Chondrocyte (in vitro differentiated cells): ENCODE data around the gene DNAAF2. TPM values are rescaled to one million over a fixed set of nuclear protein-coding genes. Genes with fewer than 3 reads are reported as not detected.

Experiments
- DNase-seq: peaks from one replicate; pipeline ENCODE4 v3.0.0; 2021; ENCODE audit warnings: mixed read lengths, low spot score
- H3K27ac Mint-ChIP-seq: one replicate; pipeline ENCODE4 v1.8.0; 2021; ENCODE audit warnings: mild to moderate bottlenecking, moderate library complexity, mixed read lengths; ENCODE audit not compliant: unreplicated experiment
- H3K27me3 Mint-ChIP-seq: 2 replicates; pipeline ENCODE4 v1.8.0; 2021; ENCODE audit warnings: low read depth, mixed read lengths
- H3K36me3 Mint-ChIP-seq: 2 replicates; pipeline ENCODE4 v1.8.0; 2021; ENCODE audit warnings: low read depth, mixed read lengths
- H3K4me1 Mint-ChIP-seq: 2 replicates; pipeline ENCODE4 v1.8.0; 2021; ENCODE audit warnings: low read depth, mild to moderate bottlenecking, mixed read lengths
- H3K4me3 Mint-ChIP-seq: one replicate; pipeline ENCODE4 v1.8.0; 2021; ENCODE audit warnings: mild to moderate bottlenecking, moderate library complexity, mixed read lengths; ENCODE audit not compliant: unreplicated experiment
- H3K9me3 Mint-ChIP-seq: 2 replicates; pipeline ENCODE4 v1.8.0; 2021; ENCODE audit warnings: low read depth, mixed read lengths
- total RNA-seq: library from RNA; stranded (reverse); gene quantifications from 3 replicates; pipeline ENCODE4 v1.2.1, GENCODE V29; 2021
- TF ChIP-seq, protein P1 (sequence below): fragments of 200-600 bp; sonication (generic); IDR thresholded peaks from 2 replicates; pipeline ENCODE4 v1.5.0; 2021; ENCODE audit warnings: antibody characterized with exemption, mild to moderate bottlenecking, moderate library complexity

DNAAF2 gene
- total RNA-seq, 1 donor from 2014 or later = 5.5 TPM

DNA sequence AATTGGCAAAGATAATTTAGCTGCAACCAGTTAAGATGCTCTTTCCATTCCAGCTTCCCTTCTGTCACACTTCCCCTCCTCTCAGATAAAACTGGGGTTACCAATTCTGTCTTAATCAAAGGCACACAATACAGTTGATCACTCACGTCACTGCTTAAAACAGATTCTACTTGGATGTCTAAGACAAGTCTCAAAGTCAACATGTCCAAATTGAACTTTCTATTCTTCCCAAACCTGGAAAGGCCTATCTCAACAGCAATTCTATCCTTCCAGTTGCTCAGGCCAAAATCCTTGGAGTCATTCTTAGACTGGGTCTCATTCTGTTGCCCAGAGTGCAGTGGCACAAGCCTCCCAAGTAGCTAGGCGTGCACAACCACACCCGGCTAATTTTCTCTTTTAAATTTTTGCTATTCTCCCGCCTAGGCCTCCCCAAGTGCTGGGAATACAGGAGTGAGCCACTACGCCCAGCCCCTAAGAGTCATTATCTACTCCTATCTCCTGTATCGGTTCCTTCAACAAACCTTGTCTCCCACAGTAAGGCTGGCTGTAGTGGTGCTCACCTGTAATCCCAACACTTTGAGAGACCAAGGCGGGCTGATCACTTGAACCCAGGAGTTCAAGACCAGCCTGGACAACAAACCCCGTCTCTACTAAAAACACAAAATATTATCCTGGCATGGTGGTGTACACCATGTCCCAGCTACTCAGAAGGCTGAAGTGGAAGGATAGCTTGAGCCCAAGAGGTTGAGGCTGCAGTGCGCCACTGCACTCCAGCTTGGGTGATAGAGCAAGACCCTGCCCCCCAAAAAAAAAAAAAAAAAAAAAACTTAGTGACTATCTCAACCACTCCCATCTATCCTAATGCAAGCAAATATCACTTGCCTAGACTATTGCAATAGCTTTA, 53.6 kb downstream of the DNAAF2 start:
- peaks cover 45% of the 10 kb centered on the region for H3K4me1 Mint-ChIP-seq
- no peaks in the 10 kb centered on the region for H3K9me3 Mint-ChIP-seq
- TF ChIP-seq, protein P1, sequence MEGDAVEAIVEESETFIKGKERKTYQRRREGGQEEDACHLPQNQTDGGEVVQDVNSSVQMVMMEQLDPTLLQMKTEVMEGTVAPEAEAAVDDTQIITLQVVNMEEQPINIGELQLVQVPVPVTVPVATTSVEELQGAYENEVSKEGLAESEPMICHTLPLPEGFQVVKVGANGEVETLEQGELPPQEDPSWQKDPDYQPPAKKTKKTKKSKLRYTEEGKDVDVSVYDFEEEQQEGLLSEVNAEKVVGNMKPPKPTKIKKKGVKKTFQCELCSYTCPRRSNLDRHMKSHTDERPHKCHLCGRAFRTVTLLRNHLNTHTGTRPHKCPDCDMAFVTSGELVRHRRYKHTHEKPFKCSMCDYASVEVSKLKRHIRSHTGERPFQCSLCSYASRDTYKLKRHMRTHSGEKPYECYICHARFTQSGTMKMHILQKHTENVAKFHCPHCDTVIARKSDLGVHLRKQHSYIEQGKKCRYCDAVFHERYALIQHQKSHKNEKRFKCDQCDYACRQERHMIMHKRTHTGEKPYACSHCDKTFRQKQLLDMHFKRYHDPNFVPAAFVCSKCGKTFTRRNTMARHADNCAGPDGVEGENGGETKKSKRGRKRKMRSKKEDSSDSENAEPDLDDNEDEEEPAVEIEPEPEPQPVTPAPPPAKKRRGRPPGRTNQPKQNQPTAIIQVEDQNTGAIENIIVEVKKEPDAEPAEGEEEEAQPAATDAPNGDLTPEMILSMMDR = no peak
- peaks cover 22% of the 10 kb centered on the region for H3K36me3 Mint-ChIP-seq
- H3K4me3 Mint-ChIP-seq = no peak overlapping the region
- no peaks in the 10 kb centered on the region for H3K27me3 Mint-ChIP-seq
- DNase-seq = no peak
- H3K27ac Mint-ChIP-seq = no peak overlapping the region

DNA sequence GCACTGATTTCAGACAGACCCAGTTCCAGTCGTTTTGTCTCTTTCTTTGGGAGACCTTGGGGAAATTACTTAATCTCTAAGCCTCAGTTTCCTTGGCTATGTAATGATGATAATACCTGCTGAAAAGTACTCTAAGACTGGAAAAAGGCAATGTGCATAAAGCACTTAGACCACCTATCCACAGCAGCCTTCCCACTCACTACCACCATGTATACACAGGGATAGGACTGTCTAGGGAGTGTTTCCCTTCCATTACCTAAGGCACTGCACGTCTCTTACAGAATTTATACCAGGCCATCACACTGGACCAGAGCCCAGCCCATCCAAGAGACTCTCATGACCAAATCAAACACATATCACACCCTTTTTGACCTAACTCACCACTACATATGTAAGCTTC, 55.2 kb downstream of the DNAAF2 start:
- TF ChIP-seq, protein P1 = no peak
- H3K36me3 Mint-ChIP-seq = peaks cover 22% of the 10 kb centered on the region
- no peaks in the 10 kb centered on the region for H3K9me3 Mint-ChIP-seq
- H3K27me3 Mint-ChIP-seq = no peaks in the 10 kb centered on the region
- H3K4me1 Mint-ChIP-seq = peaks cover 37% of the 10 kb centered on the region
- H3K27ac Mint-ChIP-seq = no peak overlapping the region
- no peak for DNase-seq
- no peak overlapping the region for H3K4me3 Mint-ChIP-seq

DNA sequence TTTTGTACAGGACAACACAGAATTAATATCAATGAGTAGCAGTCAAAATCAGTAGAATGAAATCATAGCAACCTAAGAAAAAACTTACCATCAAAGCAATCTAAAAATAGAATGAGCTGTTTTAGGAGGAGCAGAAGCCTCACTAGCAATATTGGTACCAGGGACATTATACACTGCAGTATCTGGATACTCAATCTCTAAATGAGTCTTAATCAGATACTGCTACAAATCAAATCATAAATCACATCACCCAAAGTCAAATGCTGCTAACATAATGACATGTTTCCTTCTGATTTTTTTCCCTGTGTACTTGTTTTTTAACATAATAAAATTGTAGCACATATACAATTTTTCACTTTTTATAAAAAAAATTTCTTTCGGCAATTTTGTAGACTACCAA, 56.9 kb downstream of the DNAAF2 start:
- no peak overlapping the region for H3K27ac Mint-ChIP-seq
- no peak for DNase-seq
- H3K36me3 Mint-ChIP-seq = peaks cover 18% of the 10 kb centered on the region
- H3K9me3 Mint-ChIP-seq = no peaks in the 10 kb centered on the region
- peaks cover 20% of the 10 kb centered on the region for H3K4me1 Mint-ChIP-seq
- H3K4me3 Mint-ChIP-seq = no peak overlapping the region
- no peaks in the 10 kb centered on the region for H3K27me3 Mint-ChIP-seq
- TF ChIP-seq, protein P1 = no peak

Other genes with a start within 250 kb of the DNAAF2 start
- gene RPS29, start 48.9 kb downstream of the DNAAF2 start, total RNA-seq = 697 to 843 TPM (median 729 TPM) in 3 replicates
- 8.5 to 13.9 TPM (median 11.6 TPM) in 3 replicates for gene LRR1, start 36.3 kb downstream of the DNAAF2 start, total RNA-seq
- gene RPL36AL, start 14.6 kb downstream of the DNAAF2 start, total RNA-seq = 132 to 146 TPM (median 144 TPM) in 3 replicates
- 51.2 to 58.2 TPM (median 53.5 TPM) in 3 replicates for gene MGAT2, start 14.4 kb downstream of the DNAAF2 start, total RNA-seq
- 2.2 to 6.4 TPM (median 3.1 TPM) in 3 replicates for gene POLE2, start 53.0 kb upstream of the DNAAF2 start, total RNA-seq
- gene KLHDC1, start 57.9 kb upstream of the DNAAF2 start, total RNA-seq = 3.3 to 7.2 TPM (median 4.5 TPM) in 3 replicates
- 46.4 to 58.6 TPM (median 49.0 TPM) in 3 replicates for gene KLHDC2, start 132.9 kb upstream of the DNAAF2 start, total RNA-seq
- 49.8 to 72.9 TPM (median 57.4 TPM) in 3 replicates for gene NEMF, start 217.5 kb upstream of the DNAAF2 start, total RNA-seq